GM18909 (cell line): ENCODE measurements around the gene TMEM63B.
"Not testable (repeated sequence)": the region's sequence is repeated elsewhere in the genome, so short reads cannot be mapped to it uniquely, and the experiment has no call there.

Source experiments
- ATAC-seq: cut with Tn5 transposase; IDR thresholded peaks from one replicate; pipeline ENCODE4 v1.9.1; 2021; ENCODE audit warnings: mild to moderate bottlenecking; ENCODE audit not compliant: unreplicated experiment, poor library complexity

Gene TMEM63B

GRCh38 chr6:44185356-44185755 is 58.0 kb downstream of the TMEM63B start:
- not testable (repeated sequence) for ATAC-seq

GRCh38 chr6:44185953-44186634 is 58.7 kb downstream of the TMEM63B start:
- no peak for ATAC-seq

- ATAC-seq = no peak
These were observed 59.3 kb downstream of the TMEM63B start for GRCh38 chr6:44186635-44187025.

- no peak for ATAC-seq
These were observed 61.5 kb downstream of the TMEM63B start for GRCh38 chr6:44188819-44189218.

- ATAC-seq = no peak
These were observed 61.9 kb downstream of the TMEM63B start for GRCh38 chr6:44189257-44189656.

- no peak for ATAC-seq
These were observed 63.4 kb downstream of the TMEM63B start for GRCh38 chr6:44190715-44191114.

- ATAC-seq = no peak
These were observed 65.2 kb downstream of the TMEM63B start for GRCh38 chr6:44192428-44193041.

- ATAC-seq = no peak
These were observed 66.1 kb downstream of the TMEM63B start for GRCh38 chr6:44193307-44193910.

GRCh38 chr6:44194326-44194725 is 67.0 kb downstream of the TMEM63B start:
- no peak for ATAC-seq

- not testable (repeated sequence) for ATAC-seq
These were observed 69.0 kb downstream of the TMEM63B start for GRCh38 chr6:44196351-44196750.

- ATAC-seq = no peak
These were observed 71.3 kb downstream of the TMEM63B start for GRCh38 chr6:44198684-44199083.

- no peak for ATAC-seq
These were observed 72.5 kb downstream of the TMEM63B start for GRCh38 chr6:44199883-44200282.

GRCh38 chr6:44201200-44201599 is 73.8 kb downstream of the TMEM63B start:
- ATAC-seq = no peak

- no peak for ATAC-seq
These were observed 74.4 kb downstream of the TMEM63B start for GRCh38 chr6:44201638-44202303.

GRCh38 chr6:44202332-44202971 is 75.1 kb downstream of the TMEM63B start:
- ATAC-seq = no peak

- ATAC-seq = no peak
These were observed 75.8 kb downstream of the TMEM63B start for GRCh38 chr6:44202972-44203750.

GRCh38 chr6:44203955-44204354 is 76.6 kb downstream of the TMEM63B start:
- ATAC-seq = no peak
